Fibroblast of skin of left biceps (primary cell): ENCODE measurements around the gene SLIT3.

Experiments
- DNase-seq, 2 experiments: peaks; one replicate each; pipeline ENCODE4 v3.0.0-alpha.2; 2013; ENCODE audit warnings: low read depth in 2 of 2

SLIT3 gene

GRCh38 chr5:169299191-169299662, 1.7 kb downstream of the SLIT3 start:
- no peak for DNase-seq

DNA sequence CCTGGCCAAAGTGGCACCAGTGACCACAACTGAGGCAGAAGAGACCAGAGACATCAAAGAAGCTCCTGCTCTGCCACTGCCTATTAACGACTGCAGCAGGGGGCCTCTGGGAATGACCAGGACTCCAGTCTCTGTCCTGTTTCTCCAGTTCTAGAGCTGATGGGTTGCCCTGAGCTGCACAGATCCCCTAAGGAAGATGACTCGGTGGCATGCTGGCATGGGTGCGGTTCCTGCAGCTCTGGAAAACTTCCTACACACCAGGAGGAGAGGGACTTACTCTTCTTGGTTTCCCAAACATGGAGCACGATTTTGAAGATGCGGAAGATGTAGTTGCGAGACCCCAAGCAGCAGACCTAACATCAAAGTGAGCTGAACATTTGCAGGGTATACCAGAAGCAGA, 2.7 kb downstream of the SLIT3 start:
- DNase-seq, result no peak

GRCh38 chr5:169296419-169297143, 4.4 kb downstream of the SLIT3 start:
- no peak for DNase-seq

DNA sequence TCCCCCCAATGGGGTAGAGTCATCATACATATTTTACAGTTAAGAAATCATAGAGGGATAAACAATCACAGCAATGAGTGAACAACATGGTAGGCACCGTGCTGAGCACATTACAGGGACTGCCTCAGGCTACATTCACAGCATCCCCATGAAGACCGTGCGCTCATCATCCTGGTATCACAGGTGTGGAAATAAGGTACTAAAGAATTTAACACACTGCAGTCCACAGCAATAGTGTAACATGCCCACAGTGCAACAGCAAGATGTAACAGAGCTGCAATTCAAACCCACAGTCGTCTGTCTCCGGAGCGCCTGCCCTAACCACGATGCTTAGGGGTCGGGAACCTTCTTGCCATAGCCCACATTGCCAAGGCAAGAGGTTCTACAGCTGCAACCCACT, 5.6 kb downstream of the SLIT3 start:
- no peak for DNase-seq

- DNase-seq, result no peak
Observed at GRCh38 chr5:169294621-169295020, 6.3 kb downstream of the SLIT3 start.

DNA sequence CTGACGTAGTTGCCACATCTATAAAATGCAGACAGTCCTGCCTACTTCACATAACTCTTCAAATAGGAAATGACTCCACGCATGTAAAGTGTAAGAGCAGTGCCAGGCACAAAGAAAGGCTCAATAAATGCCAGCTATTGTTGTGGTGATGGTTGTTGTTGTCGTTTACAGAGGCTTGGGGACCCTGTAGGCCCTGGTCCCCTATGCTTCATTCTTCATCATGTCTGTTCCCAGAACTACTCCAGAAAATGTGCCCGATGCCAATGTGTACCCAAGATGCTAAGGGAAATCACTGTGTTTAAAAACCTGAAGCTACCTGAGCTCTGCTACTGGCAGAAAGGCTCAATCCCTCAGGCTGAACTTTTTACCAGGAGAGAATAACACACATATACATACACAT, 9.1 kb downstream of the SLIT3 start:
- no peak for DNase-seq

DNA sequence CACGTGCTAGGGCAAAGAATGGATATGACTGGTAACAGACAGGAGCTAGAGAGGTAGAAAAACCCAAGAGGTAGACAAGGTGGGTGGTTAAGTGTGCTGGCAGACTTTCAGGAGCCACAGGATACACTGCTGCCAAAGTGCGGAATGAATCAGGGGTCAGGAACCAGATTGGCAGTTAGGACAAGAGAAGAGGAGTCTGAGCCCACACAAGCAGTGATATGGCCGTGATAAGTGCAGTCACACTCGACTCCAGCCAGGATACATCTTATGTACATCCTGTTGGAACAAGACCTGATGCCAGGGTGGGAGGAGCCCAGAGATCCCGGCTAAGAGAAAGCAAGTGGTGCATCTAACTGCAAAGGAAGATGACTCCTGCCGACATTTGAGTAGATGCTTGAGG, 10.0 kb downstream of the SLIT3 start:
- DNase-seq, result no peak

GRCh38 chr5:169289520-169289919, 11.4 kb downstream of the SLIT3 start:
- DNase-seq, result no peak

DNA sequence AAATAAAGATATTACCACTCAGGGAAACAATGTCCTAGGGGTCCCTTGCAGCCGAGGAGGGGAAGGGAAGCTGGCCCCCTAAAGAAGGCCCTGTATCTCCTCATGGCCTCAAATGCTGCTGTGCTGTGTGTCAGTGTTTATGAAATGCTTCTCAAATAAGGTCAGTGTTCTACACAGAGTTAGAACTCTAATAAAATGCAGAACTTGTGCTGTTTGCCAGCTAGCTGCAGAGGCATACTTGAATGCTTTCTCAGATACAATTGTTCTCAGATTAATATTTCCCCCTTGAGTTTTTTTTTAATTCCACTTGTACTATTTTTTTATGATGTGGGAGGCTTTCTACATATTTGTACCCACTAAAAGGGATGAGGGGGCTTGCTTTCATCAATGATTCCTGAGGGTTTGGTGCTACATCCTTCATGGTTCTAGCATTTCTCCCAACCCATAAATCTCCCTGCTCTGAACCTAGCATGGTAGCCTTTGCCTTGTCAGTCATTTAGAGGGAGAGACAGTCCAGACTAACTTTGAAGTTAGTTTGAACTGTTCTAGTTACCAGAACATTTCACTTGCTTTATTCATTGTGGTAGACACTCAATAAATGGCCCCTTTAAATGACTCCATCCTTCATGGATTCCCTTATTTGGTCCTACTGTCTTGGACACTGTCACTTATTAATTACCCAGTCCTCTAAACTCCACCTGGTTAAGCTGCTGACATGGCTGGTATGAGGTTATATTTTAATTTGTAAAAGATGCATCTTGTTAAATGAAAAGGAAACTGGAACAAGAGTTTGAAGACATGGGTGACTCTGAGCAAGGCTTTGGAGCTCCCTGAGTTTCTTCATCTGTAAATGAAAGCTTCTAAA, 12.6 kb downstream of the SLIT3 start:
- no peak for DNase-seq

- no peak for DNase-seq
Observed at GRCh38 chr5:169287529-169287928, 13.4 kb downstream of the SLIT3 start.

DNA sequence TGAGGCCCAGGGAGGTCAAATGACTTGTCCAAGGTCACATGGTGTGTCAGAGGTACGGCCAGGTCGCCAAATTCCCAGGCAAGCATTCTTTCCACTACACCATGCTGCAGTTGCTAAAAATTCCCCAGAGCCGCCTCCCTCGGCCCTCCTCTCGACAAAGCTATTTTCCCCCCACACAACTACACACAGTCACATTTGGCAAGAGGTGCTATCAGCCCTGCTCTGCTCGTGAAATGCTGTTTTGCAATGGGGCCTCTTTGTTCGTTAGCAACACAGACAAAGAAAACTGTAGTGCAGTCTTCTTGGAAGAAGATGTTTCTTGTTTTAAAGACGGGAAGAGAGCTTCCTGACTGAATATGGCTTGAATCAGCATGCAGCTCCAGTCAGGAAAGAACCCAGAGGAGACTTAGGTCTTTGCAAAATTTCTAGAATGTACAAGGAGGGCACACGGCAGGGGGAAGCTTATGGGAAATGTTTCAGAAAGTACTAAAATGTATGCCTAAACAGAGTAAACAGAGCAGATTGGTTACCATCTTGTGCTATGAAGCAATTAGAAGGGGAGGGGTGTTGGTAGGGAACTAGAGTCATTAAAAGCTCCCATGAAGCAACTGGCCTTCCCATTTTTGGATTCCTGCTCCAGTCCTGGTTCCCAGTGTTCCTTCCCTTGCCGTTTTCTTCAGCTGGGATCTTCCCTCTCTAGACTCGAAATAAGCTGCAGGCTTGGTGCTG, 14.2 kb downstream of the SLIT3 start:
- DNase-seq, result no peak

GRCh38 chr5:169283887-169284286, 17.1 kb downstream of the SLIT3 start:
- no peak for DNase-seq

GRCh38 chr5:169281625-169282024, 19.3 kb downstream of the SLIT3 start:
- DNase-seq, result no peak

DNA sequence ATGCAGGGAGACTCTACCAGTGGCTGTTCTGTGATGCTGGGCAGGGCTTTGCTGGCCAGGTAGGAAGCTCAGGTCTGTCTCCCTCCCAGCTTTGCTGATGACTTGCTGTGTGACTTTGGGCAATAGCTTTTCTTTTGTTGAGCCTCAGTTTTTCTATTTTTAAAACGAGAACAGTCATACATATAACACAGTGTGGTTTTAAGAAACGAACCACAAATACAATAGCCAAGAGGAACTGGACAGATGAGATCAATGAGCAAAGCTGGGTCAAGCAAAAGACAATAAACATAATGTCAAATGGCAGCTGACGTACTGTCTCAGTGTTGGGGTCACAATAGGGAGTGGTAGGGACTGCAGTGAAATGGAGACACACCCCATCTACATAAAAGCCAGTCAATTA, 20.2 kb downstream of the SLIT3 start:
- no peak for DNase-seq

DNA sequence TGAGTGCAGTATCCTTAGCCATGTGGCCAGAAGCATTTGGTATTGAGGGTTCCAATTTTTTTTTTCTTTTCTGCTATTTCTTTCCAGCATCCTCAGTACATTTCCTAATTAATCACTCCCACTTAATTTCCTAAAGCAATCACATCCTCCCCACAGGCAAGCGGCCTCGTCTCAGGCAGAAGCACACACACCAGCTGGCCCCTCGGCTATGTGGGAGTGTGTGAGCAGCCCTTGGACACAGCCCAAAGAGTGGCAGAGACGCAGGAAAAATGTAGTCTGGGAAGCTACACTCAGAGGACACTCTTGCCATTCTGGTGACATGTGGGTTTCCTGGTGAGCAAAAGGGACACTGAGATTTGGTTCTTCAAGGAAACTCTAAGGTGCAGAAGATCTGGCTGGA, 20.7 kb downstream of the SLIT3 start:
- DNase-seq, result no peak

- no peak for DNase-seq
Observed at GRCh38 chr5:169279125-169279524, 21.8 kb downstream of the SLIT3 start.

DNA sequence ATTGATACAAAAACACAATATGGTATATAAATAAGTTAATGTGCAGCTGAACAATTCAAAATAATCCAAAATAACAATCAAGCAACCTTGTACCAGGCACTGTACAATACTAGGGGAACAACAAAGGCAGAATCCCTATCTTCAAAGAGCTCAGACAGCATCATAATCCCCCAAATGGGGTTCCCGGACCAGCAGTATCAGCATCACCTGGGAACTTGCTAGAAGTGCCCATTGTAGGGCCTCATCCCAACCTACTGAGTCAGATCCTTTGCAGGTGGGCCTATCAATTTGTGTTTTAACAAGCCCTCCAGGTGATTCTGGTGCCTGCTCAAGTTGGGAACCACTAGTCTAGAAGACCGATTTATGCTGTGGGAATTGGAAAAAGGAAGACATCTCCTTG, 27.1 kb downstream of the SLIT3 start:
- DNase-seq, result no peak

DNA sequence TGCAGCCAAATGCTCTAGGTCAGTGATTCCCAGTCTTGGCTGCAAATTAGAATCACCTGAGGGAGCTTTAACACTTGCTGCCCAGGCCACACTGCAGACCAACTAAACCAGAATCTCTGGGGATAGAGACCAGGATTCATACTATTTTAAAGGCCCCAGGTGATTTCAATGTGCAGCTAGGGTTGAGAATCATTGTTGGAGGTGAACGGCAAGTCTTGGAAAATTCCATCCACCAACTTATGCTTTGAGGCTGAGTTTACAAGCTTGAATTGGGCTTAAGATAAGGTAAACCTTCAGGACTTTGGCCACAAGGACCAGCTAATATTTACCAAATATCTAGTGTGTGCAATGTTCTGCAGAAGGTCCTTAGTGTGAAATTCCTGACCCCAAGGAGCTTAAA, 27.5 kb downstream of the SLIT3 start:
- DNase-seq, result no peak

DNA sequence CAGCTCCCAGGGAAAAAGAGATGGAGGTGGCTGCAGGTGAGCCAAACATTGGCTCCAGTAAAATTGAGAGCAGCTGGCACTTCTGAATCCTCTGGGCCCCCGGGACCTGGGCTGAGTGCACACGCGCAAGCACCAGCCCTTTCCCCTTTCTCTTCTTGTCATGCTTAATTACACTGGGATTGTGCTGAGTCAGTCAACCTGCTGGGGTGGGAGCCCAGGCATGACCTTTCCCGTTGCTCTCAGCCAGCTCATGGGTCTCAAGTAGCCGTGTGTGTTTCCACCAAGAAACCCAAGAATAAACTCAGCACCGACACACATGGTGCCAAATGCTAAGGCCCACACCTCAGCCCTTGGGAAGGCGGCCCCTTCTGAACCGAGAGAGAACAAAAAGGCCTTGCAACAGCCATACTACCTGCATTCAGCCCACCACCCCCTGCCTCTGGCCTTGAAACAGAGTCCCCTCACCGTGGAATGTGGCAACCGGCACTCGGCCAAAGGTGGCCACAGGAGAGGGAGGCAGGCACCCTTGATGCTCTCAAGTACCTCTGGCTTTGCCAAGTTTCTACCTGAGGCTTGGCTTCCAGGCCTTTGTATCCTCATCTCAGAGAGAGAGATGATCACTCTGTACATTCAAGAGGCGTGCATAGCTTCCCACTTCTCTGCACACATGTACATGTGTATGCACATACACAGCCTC, 28.1 kb downstream of the SLIT3 start:
- no peak for DNase-seq

DNA sequence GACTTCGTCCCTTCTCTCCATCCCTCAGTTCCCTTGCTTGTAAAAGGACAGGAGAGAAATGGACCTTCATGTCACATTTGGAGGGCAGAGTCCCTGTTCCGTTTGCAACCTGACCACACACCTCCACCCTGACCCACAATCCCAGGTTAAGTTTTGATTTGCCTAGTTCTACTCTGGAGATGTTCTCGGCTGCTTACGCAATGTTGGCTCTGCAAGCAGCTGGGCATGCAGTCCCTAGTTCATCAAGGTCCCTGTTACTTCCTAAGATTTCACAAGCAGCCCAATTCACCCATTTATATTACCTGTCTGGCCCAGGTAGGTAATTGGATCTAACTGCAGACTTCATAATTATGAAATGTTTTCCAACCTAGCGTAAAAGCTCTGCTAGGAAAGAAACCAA, 28.8 kb downstream of the SLIT3 start:
- DNase-seq, result no peak

GRCh38 chr5:169270827-169271226, 30.1 kb downstream of the SLIT3 start:
- no peak for DNase-seq

DNA sequence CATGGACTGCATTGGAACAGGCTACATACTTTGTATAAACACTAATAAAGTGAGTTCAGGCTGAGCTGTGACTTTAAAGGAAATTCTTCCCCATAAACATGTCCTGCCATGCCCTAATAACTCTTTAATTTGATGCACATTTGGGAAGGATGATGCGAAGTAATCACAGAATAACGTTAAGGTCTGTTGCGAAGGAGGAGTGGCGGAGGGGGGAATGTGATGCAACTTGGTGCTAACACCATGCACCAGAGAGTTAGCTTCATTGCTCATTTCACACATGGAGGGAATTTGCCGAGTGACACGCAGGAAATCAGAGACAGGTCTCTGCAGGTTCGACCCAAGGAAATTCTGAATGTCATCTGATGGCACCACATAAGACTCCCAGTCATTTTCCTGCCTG, 32.9 kb downstream of the SLIT3 start:
- peak; percentile 91 to 92 for DNase-seq
